Activated T-helper 1 cell treated with Interleukin-2 at 50 U/mL for 16 hours (primary cell): ENCODE measurements around the gene REEP6.
"Not testable (repeated sequence)": the region's sequence is repeated elsewhere in the genome, so short reads cannot be mapped to it uniquely, and the experiment has no call there.

Source experiments
- DNase-seq: peaks from one replicate; pipeline ENCODE4 v3.0.0-alpha.2; 2020; ENCODE audit warnings: low read depth

REEP6 gene

GRCh38 chr19:1472231-1473084, 18.5 kb upstream of the REEP6 start:
- no peak for DNase-seq

GRCh38 chr19:1473085-1473851, 17.7 kb upstream of the REEP6 start:
- DNase-seq, result no peak

- DNase-seq, result no peak
These were observed 16.8 kb upstream of the REEP6 start for GRCh38 chr19:1474011-1474764.

GRCh38 chr19:1474765-1475351, 16.1 kb upstream of the REEP6 start:
- no peak for DNase-seq

GRCh38 chr19:1475751-1476437, 15.1 kb upstream of the REEP6 start:
- no peak for DNase-seq

- not testable (repeated sequence) for DNase-seq
These were observed 13.9 kb upstream of the REEP6 start for GRCh38 chr19:1477056-1477455.

- peak; percentile 86 for DNase-seq
These were observed 11.9 kb upstream of the REEP6 start, which contains the start of gene C19orf25 for GRCh38 chr19:1478934-1479707. Gene C19orf25, minus strand, starts transcription at chr19:1479215. Its CDS starts 312 bp downstream, at chr19:1478903.

- no peak for DNase-seq
These were observed 9.6 kb upstream of the REEP6 start for GRCh38 chr19:1481224-1481892.

- DNase-seq, result no peak
These were observed 9.1 kb upstream of the REEP6 start for GRCh38 chr19:1481893-1482360.

- no peak for DNase-seq
These were observed 8.4 kb upstream of the REEP6 start for GRCh38 chr19:1482361-1483130.

GRCh38 chr19:1483131-1483978, 7.6 kb upstream of the REEP6 start:
- DNase-seq, result no peak

GRCh38 chr19:1483979-1484428, 7.0 kb upstream of the REEP6 start:
- no peak for DNase-seq

- no peak for DNase-seq
These were observed 4.0 kb upstream of the REEP6 start for GRCh38 chr19:1486720-1487575.

- no peak for DNase-seq
These were observed 3.3 kb upstream of the REEP6 start for GRCh38 chr19:1487576-1488281.

- DNase-seq, result no peak
These were observed 2.7 kb upstream of the REEP6 start for GRCh38 chr19:1488282-1488601.

- no peak for DNase-seq
These were observed 1.3 kb upstream of the REEP6 start for GRCh38 chr19:1489463-1490310.
